HepG2 (cell line): ENCODE results near the gene FAM83C. TPM values are rescaled to one million over a fixed set of nuclear protein-coding genes. Genes with fewer than 3 reads are reported as not detected.

Experiments
- ELF1 ChIP-seq: sonication (generic); formaldehyde crosslinking; IDR thresholded peaks from 2 replicates; pipeline ENCODE4 v1.4.0; 2020; ENCODE audit warnings: missing genetic modification reagents
- FOXK2 ChIP-seq: fragments of 450-650 bp; IDR thresholded peaks from 2 replicates; pipeline ENCODE4 v1.6.1; 2016
- FOXP4 ChIP-seq: sonication (generic); formaldehyde crosslinking; IDR thresholded peaks from 2 replicates; pipeline ENCODE4 v1.4.0; 2020; ENCODE audit warnings: missing genetic modification reagents
- KAT7 ChIP-seq: IDR thresholded peaks from 2 replicates; pipeline ENCODE4 v1.6.1; 2018; ENCODE audit warnings: borderline replicate concordance, missing compliant biosample characterization
- RBFOX2 ChIP-seq: fragments of 200-400 bp; formaldehyde crosslinking; IDR thresholded peaks from 2 replicates; pipeline ENCODE4 v1.6.1; 2017; ENCODE audit warnings: low read depth, mild to moderate bottlenecking, low read length
- SNAPC2 ChIP-seq: sonication (generic); formaldehyde crosslinking; IDR thresholded peaks from 2 replicates; pipeline ENCODE4 v1.8.1; 2022; ENCODE audit warnings: mild to moderate bottlenecking, missing genetic modification reagents
- ZBTB39 ChIP-seq: sonication (generic); formaldehyde crosslinking; IDR thresholded peaks from 2 replicates; pipeline ENCODE4 v1.5.0; 2020; ENCODE audit warnings: missing genetic modification reagents
- ZNF3 ChIP-seq: IDR thresholded peaks from 2 replicates; pipeline ENCODE4 v1.7.0; 2017; ENCODE audit warnings: inconsistent platforms
- ZNF318 ChIP-seq: sonication (generic); formaldehyde crosslinking; IDR thresholded peaks from 2 replicates; pipeline ENCODE4 v1.4.0; 2020; ENCODE audit warnings: mild to moderate bottlenecking, missing genetic modification reagents
- ZNF609 ChIP-seq: sonication (generic); formaldehyde crosslinking; IDR thresholded peaks from 2 replicates; pipeline ENCODE4 v1.4.0; 2020; ENCODE audit warnings: mild to moderate bottlenecking, missing genetic modification reagents, borderline replicate concordance
- ZNF75D ChIP-seq: sonication (generic); formaldehyde crosslinking; IDR thresholded peaks from 2 replicates; pipeline ENCODE4 v1.8.1; 2023; ENCODE audit warnings: missing genetic modification reagents, mild to moderate bottlenecking, borderline replicate concordance
- polyA plus RNA-seq, 8 experiments: library from polyadenylated mRNA; depleted of rRNA in 3 of 8; stranded (reverse) in 7 of 8; unstranded in 1 of 8; fragments of >200 nt; fragmentation: Illumina TruSeq in 4 of 8; extraction: Trizol in 4 of 8; gene quantifications; 2 replicates each; pipeline versions ENCODE4 v1.2.1 to v1.2.3, GENCODE V29; 2011 to 2016; ENCODE audit warnings: low read depth in 4 of 8, missing spikeins in 1 of 8, mixed read lengths in 1 of 8; ENCODE audit not compliant: insufficient read depth in 1 of 8
- total RNA-seq, 5 experiments: library from RNA; depleted of rRNA; stranded (reverse); fragments of >200 nt; fragmentation: Illumina TruSeq; extraction: Trizol; gene quantifications; 2 replicates each; pipeline ENCODE4 v1.2.3, GENCODE V29; 2016; ENCODE audit warnings: low read depth in 1 of 5

FAM83C gene
- total and polyA plus RNA-seq, 2 of the 13 experiments (the other 11 are each of a cell fraction or from before 2014, with no cell fraction given) = 0.04 TPM; not detected in 1

GRCh38 chr20:35285806-35286076, 6.5 kb downstream of the FAM83C start (continued):
- TF ChIP-seq ZNF318 (CRISPR knock-in tag) (no peak), ELF1 (CRISPR knock-in tag) (0 out of 2 replicates have a peak, but pooled peaks have one; percentile 7), SNAPC2 (no peak), ZNF609 (CRISPR knock-in tag) (no peak), ZNF3 (CRISPR knock-in tag) (0 out of 2 replicates have a peak, but pooled peaks have one; percentile 16), KAT7 (CRISPR knock-in tag) (peak; percentile 50; the same call in 1 of the 2 replicates), FOXP4 (CRISPR knock-in tag) (0 out of 2 replicates have a peak, but pooled peaks have one; percentile 6), FOXK2 (peak; percentile 52; the same call in 1 of the 2 replicates), RBFOX2 (peak; percentile 59), ZNF75D (CRISPR knock-in tag) (no peak), ZBTB39 (CRISPR knock-in tag) (0 out of 2 replicates have a peak, but pooled peaks have one; percentile 16)
